ENCODE data around the gene SLC47A1.
A peak's percentile ranks its signal among the peaks of the same experiment; 100 is the strongest.
"Not testable (repeated sequence)": the region's sequence is repeated elsewhere in the genome, so short reads cannot be mapped to it uniquely, and the experiment has no call there.

SLC47A1 gene, protein sequence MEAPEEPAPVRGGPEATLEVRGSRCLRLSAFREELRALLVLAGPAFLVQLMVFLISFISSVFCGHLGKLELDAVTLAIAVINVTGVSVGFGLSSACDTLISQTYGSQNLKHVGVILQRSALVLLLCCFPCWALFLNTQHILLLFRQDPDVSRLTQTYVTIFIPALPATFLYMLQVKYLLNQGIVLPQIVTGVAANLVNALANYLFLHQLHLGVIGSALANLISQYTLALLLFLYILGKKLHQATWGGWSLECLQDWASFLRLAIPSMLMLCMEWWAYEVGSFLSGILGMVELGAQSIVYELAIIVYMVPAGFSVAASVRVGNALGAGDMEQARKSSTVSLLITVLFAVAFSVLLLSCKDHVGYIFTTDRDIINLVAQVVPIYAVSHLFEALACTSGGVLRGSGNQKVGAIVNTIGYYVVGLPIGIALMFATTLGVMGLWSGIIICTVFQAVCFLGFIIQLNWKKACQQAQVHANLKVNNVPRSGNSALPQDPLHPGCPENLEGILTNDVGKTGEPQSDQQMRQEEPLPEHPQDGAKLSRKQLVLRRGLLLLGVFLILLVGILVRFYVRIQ

GRCh38 chr17:19533718-19534561 lies at the start of gene SLC47A1:
Gene SLC47A1 (plus strand): TSS chr17:19533854. CDS start chr17:19533940, 86 bp downstream.
- DNase-seq (ENCODE audit: low spot score), result peak; percentile 48

DNA sequence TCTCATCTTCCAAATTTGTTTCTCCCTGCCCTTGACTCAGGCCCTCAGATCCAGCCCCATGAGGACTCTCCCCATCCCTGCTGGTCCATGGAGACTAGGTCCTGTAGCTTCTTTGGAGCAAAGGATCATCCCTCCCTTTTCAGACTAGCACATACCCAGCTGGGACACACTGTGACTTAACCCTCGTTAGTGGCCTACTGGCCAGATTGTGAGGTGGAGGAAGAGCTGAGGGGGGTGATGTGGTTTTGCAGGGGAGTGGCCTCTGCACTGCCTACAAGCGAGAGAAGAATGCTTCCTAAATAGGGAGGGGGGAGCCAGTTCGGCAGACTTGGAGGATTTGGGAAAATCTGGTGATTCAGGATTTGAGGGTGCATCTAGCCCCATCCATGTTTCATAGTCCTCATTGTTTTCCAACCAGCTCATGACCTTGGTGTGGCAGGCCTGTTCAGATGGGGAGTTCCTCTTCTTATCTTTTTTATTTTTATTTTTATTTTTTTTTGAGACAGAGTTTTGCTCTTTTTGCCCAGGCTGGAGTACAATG lies 47.8 kb upstream of the SLC47A1 start:
- DNase-seq (ENCODE audit: low spot score), result no peak

DNA sequence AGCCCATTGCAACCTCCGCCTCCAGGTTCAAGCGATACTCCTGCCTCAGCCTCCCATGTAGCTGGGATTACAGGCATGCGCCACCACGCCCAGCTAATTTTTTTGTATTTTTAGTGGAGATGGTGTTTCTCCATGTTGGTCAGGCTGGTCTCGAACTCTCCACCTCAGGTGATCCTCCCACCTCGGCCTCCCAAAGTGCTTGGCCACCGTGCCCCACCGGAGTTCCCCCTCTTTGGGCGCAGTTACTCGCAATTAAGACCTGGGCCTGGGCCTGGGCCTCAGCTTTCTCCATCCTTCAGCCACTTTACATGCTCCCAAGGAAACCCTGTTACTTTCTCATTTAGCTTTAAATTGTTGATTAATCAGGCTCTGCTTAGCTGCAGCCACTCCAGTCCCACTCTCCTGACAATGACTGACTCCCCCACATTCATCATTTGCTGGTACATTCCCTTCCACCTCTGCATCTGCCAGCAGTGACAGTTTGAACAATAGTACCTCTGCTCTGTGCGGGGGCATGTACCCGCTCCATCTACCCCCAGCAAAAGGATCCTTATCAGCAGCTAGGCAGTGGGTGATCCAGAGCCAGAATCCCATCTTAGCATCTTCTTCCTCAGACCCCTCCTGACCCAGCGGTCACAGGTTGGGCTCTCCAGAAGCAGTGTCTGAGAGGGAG lies 47.2 kb upstream of the SLC47A1 start:
- DNase-seq (ENCODE audit: low spot score), result no peak

GRCh38 chr17:19487024-19487600 lies 46.5 kb upstream of the SLC47A1 start:
- no peak for DNase-seq (ENCODE audit: low spot score)

DNA sequence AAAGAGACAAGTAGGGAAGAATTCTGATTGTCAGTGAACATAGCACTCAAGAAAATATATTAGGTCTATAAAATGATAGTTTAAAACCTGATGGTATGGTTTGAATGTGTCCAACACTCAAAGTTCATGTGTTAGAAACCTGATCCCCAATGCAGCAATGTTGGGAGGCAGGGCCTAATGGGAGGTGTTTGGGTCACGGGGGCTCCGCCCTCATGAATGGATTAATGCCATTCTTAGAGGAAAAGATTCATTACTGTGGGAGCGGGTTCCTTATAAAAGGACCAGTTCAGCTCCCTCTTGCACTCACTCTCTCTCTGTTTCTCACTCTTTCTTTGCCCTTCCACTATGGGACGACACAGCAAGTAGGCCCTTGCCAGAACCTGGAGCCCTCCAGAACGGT lies 41.5 kb upstream of the SLC47A1 start:
- DNase-seq (ENCODE audit: low spot score), result no peak

- no peak for DNase-seq (ENCODE audit: low spot score)
Measured at GRCh38 chr17:19494961-19495806, 38.5 kb upstream of the SLC47A1 start.

GRCh38 chr17:19495828-19496528 lies 37.7 kb upstream of the SLC47A1 start:
- DNase-seq (ENCODE audit: low spot score), result no peak

DNA sequence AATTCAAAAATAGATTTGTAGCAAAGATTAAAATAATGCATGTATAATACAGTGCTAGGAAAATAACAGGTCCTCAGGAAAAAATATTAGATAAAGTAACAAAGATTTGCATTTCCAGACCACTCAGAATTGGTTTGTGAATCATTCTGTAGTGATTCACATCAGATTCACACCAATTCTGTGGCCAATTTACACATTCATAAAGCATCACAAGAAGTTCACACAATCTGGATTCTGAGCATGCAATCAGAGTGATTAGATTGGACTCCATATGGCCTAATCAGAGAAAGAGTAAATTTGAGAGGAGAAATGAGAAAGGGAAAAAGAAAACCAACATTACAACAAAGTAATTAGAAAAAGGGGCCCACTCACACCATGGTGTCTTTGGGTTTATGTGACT lies 36.0 kb upstream of the SLC47A1 start:
- no peak for DNase-seq (ENCODE audit: low spot score)

- DNase-seq (ENCODE audit: low spot score), result no peak
Measured at GRCh38 chr17:19501219-19501618, 32.4 kb upstream of the SLC47A1 start.

DNA sequence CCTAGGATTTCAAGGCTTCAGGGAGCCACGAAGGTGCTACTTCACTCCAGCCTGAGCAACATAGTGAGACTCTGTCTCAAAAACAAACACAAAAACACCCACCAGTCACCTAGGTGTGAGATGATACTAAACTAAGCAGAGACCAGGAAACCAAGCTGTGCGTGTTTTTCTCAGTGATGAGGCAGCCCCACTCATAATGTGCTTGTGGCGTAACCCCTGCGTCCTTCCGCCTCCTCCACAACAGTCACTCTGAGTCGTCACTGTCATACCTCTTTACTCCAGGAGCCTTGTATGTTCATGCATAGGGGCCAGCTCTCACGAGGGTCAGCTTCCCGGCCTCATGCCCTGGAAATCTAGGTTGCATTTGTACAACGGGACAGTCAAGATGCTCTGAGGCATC lies 31.1 kb upstream of the SLC47A1 start:
- DNase-seq (ENCODE audit: low spot score), result no peak

GRCh38 chr17:19505561-19505960 lies 28.1 kb upstream of the SLC47A1 start:
- not testable (repeated sequence) for DNase-seq (ENCODE audit: low spot score)

GRCh38 chr17:19507775-19508576 lies 25.7 kb upstream of the SLC47A1 start:
- DNase-seq (ENCODE audit: low spot score), result peak; percentile 68

- no peak for DNase-seq (ENCODE audit: low spot score)
Measured at GRCh38 chr17:19508577-19508867, 25.1 kb upstream of the SLC47A1 start.

GRCh38 chr17:19509281-19509852 lies 24.3 kb upstream of the SLC47A1 start:
- DNase-seq (ENCODE audit: low spot score), result not testable (repeated sequence)

- no peak for DNase-seq (ENCODE audit: low spot score)
Measured at GRCh38 chr17:19510903-19511302, 22.8 kb upstream of the SLC47A1 start.

- peak; percentile 18 for DNase-seq (ENCODE audit: low spot score)
Measured at GRCh38 chr17:19513897-19514488, 19.7 kb upstream of the SLC47A1 start.

DNA sequence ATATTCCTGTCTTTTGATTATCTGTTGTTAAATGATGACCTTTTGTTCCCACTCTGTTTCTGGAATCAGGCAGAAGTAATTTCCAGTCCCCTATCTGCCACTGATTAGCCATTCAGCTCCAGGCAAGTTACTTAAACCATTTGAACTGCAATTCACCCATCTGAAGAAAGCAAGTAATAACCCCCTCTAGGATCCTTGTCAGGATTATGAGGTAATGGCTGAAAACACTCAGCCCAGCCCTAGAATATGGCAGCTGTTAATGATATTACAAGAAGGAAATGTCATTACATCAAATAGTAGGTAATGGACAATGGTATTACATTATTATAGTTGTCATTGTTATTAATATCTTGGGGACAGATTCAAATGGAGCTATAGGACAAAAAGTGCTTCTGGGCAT lies 16.0 kb upstream of the SLC47A1 start:
- no peak for DNase-seq (ENCODE audit: low spot score)
